Adipocyte (in vitro differentiated cells): ENCODE results near the gene GIPC1.
"Not testable (repeated sequence)": the region's sequence is repeated elsewhere in the genome, so short reads cannot be mapped to it uniquely, and the experiment has no call there.

Experiments
- DNase-seq: peaks from one replicate; pipeline ENCODE4 v3.0.0-alpha.2; 2015; ENCODE audit warnings: low read depth
- H3K27me3 ChIP-seq: replicated peaks from 2 replicates; pipeline ENCODE4 v1.7.0; 2013; ENCODE audit warnings: mild to moderate bottlenecking, low read length, moderate library complexity; ENCODE audit not compliant: control insufficient read depth, insufficient read depth
- H3K36me3 ChIP-seq: 2 replicates; pipeline ENCODE4 v1.7.0; 2013; ENCODE audit warnings: low read length, mild to moderate bottlenecking, moderate library complexity; ENCODE audit not compliant: control insufficient read depth, insufficient read depth, severe bottlenecking
- H3K4me1 ChIP-seq: 2 replicates; pipeline ENCODE4 v1.7.0; 2013; ENCODE audit warnings: mild to moderate bottlenecking, low read length, moderate library complexity; ENCODE audit not compliant: control insufficient read depth, insufficient read depth
- H3K4me3 ChIP-seq: 2 replicates; pipeline ENCODE4 v1.7.0; 2013; ENCODE audit warnings: mild to moderate bottlenecking, low read length, moderate library complexity
- H3K9ac ChIP-seq: 2 replicates; pipeline ENCODE4 v1.7.0; 2013; ENCODE audit warnings: mild to moderate bottlenecking, low read length, moderate library complexity
- H3K9me3 ChIP-seq: 2 replicates; pipeline ENCODE4 v1.7.0; 2013; ENCODE audit warnings: mild to moderate bottlenecking, low read length, moderate library complexity; ENCODE audit not compliant: control insufficient read depth

GIPC1 gene

DNA sequence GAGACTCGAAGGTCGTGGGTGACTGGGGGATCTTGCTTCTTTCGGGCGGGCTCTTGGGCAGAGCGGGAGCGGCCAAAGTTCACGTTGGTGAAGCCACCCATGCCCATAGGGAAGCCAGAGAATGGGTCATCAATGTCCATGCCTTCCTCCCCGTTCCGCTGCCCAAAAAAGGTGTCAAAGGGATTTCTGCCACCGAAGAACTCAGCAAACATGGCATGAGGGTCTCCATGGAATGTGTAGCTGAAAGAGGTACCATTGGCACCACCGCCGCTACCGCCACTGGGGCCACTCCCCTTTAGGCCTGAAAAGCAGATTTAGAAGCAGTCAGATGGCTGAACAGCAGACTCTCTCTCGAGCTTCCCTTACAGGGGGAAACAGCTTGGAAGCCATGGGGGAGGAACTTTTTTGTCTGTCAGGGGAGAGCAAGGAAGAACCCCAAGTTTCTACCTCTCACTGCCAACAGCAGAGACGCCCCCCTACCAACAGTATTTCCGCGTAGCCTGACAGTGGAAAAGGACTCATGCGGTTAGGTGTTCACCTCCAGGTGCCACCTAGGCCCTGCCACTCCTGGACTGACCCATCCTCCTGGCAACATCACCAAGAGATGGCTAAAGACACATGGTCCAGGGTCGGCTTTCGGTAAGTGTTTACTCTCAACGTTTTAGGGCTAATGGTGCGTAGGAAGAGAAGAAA, 21.0 kb upstream of the GIPC1 start:
- peak overlapping the region; percentile 99 for H3K9ac ChIP-seq
- H3K36me3 ChIP-seq, result peaks cover 30% of the 10 kb centered on the region
- no peaks in the 10 kb centered on the region for H3K9me3 ChIP-seq
- peaks cover 35% of the 10 kb centered on the region for H3K4me1 ChIP-seq
- no peak for DNase-seq
- peak overlapping the region; percentile 84 for H3K4me3 ChIP-seq
- no peaks in the 10 kb centered on the region for H3K27me3 ChIP-seq

DNA sequence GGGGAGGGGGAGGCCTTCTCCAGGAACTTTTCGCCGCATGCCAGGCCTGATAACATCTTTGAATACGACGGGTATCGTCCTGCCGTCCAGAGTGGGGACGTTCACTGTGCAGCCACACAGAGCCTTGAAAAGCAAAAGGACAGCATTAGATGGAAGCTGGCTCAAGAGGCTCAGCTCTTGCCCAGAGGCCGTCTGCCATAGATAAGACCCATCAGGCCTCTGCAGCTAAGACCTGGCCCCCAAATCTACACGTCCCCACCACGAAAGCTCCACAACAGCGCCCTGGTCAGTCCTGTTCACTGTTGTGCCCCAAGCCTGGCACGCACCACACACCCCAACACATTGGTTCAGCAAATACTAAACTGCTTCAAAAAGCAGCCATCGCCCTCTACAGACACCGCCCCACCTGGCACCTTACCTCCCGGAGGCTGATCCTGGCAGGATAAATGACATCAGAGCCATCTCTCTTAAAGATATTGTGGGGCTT, 20.2 kb upstream of the GIPC1 start:
- Histone ChIP-seq H3K9ac (peak overlapping the region; percentile 99), H3K36me3 (peaks cover 30% of the 10 kb centered on the region), H3K4me3 (peak overlapping the region; percentile 84), H3K27me3 (no peaks in the 10 kb centered on the region), H3K9me3 (no peaks in the 10 kb centered on the region), H3K4me1 (peaks cover 39% of the 10 kb centered on the region)
- DNase-seq, result no peak

- Histone ChIP-seq H3K9me3 (no peaks in the 10 kb centered on the region), H3K4me3 (peak overlapping the region; percentile 84), H3K27me3 (no peaks in the 10 kb centered on the region), H3K36me3 (peaks cover 30% of the 10 kb centered on the region), H3K4me1 (peaks cover 40% of the 10 kb centered on the region), H3K9ac (peak overlapping the region; percentile 99)
- no peak for DNase-seq
Observed at GRCh38 chr19:14515501-14516047, 19.6 kb upstream of the GIPC1 start.

- Histone ChIP-seq H3K27me3 (no peaks in the 10 kb centered on the region), H3K4me1 (peaks cover 39% of the 10 kb centered on the region), H3K9ac (peak overlapping the region; percentile 19), H3K4me3 (peak overlapping the region; percentile 84), H3K9me3 (no peaks in the 10 kb centered on the region), H3K36me3 (peaks cover 30% of the 10 kb centered on the region)
- DNase-seq, result no peak
Observed at GRCh38 chr19:14514215-14514863, 18.4 kb upstream of the GIPC1 start.

- H3K9me3 ChIP-seq, result no peaks in the 10 kb centered on the region
- H3K36me3 ChIP-seq, result peaks cover 30% of the 10 kb centered on the region
Observed at GRCh38 chr19:14512406-14512961, 16.6 kb upstream of the GIPC1 start.

GRCh38 chr19:14511229-14511593, 15.3 kb upstream of the GIPC1 start:
- H3K27me3 ChIP-seq, result no peaks in the 10 kb centered on the region
- H3K9me3 ChIP-seq, result no peaks in the 10 kb centered on the region
- DNase-seq, result no peak
- peaks cover 41% of the 10 kb centered on the region for H3K4me1 ChIP-seq
- H3K36me3 ChIP-seq, result peaks cover 26% of the 10 kb centered on the region
- H3K4me3 ChIP-seq, result no peak overlapping the region
- H3K9ac ChIP-seq, result peak overlapping the region; percentile 29

More at GRCh38 chr19:14512406-14512961, 16.6 kb upstream of the GIPC1 start:
- Histone ChIP-seq H3K27me3 (no peaks in the 10 kb centered on the region), H3K4me1 (peaks cover 43% of the 10 kb centered on the region), H3K9ac (no peak overlapping the region), H3K4me3 (no peak overlapping the region)
- DNase-seq, result no peak

DNA sequence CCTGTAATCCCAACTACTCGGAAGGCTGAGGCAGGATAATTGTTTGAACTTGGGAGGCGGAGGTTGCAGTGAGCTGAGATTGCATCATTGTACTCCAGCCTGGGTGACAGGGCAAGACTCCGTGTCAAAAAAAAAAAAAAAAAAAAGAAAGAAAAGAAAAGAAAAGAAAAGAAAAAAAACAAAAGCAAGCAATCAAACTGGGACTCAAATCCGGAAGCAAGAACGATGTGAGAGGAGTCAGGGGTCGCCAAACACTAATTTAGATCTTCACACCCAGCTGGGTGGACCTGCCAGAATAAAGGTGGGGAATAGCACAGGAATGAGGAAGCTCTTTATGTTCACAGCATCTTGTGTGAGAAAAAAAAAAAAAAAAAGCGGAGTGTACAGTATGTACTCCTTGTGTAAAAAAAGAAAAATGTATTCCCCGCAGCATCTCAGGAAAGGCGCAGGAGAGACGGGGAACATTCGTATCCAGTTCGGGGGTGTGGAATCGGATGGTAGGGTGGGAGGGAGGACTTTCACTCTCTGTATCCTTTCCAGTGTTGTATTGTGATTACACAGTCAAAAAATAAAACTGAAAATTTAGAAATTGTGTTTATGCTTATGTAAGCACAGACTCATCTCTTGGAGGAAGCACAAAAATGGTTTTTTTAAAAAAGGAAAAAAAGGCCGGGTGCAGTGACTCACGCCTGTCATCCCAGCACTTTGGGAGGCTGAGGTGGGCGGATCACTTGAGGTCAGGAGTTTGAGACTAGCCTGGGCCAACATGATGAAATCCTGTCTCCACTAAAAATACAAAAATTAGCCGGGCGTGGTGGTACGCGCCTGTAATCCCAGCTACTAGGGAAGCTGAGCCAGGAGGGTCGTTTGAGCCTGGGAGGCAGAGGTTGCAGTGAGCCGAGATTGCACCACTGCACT, 14.6 kb upstream of the GIPC1 start:
- DNase-seq, result peak; percentile 78
- H3K36me3 ChIP-seq, result peaks cover 20% of the 10 kb centered on the region
- no peaks in the 10 kb centered on the region for H3K9me3 ChIP-seq
- peak overlapping the region; percentile 80 for H3K4me3 ChIP-seq
- H3K4me1 ChIP-seq, result peaks cover 37% of the 10 kb centered on the region
- H3K9ac ChIP-seq, result peak overlapping the region; percentile 84
- H3K27me3 ChIP-seq, result no peaks in the 10 kb centered on the region

- H3K4me1 ChIP-seq, result peaks cover 26% of the 10 kb centered on the region
- no peak overlapping the region for H3K4me3 ChIP-seq
- H3K36me3 ChIP-seq, result no peaks in the 10 kb centered on the region
- peak; percentile 57 for DNase-seq
- H3K9ac ChIP-seq, result no peak overlapping the region
- H3K27me3 ChIP-seq, result no peaks in the 10 kb centered on the region
- H3K9me3 ChIP-seq, result no peaks in the 10 kb centered on the region
Observed at GRCh38 chr19:14507704-14508542, 12.0 kb upstream of the GIPC1 start.

DNA sequence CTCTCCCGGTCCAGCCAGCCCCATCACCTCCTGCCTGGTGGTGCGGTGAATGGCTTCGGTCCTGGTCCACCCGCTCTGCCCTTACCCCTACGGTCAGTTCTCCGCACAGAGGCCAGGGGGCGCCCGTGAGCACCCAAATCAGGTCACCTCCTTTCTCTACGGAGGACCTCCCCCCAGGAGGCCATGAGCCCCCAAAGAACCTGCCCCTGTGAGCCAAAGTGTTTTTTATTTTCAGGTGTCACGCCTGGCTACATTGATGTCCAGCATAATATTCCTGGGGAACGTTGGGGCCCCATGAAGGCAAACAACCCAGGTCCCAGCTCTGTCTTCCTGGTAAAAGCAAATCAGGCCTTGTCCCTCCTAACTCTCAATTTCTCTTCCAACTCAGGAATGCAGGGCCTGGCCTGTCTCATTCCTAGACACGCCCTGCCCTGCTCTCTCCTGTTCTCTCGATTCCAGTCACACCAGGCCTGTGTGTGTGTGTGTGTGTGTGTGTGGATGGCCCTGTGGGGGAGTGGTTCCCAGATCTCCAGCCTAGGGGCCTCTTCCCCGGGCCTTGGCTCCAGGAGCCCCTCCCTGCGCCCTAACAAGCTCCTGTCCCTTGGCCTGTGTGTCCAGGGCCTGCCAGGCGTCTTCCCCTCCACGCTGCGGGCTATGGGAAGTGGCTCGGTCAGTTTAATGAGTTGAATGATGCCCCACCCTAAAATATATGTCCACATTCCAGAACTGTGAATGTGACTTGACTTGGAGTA, 9.7 kb upstream of the GIPC1 start:
- Histone ChIP-seq H3K27me3 (no peaks in the 10 kb centered on the region), H3K4me3 (no peak overlapping the region), H3K4me1 (peaks cover 30% of the 10 kb centered on the region), H3K9ac (peak overlapping the region; percentile 43), H3K9me3 (no peaks in the 10 kb centered on the region), H3K36me3 (no peaks in the 10 kb centered on the region)
- DNase-seq, result peak; percentile 75

DNA sequence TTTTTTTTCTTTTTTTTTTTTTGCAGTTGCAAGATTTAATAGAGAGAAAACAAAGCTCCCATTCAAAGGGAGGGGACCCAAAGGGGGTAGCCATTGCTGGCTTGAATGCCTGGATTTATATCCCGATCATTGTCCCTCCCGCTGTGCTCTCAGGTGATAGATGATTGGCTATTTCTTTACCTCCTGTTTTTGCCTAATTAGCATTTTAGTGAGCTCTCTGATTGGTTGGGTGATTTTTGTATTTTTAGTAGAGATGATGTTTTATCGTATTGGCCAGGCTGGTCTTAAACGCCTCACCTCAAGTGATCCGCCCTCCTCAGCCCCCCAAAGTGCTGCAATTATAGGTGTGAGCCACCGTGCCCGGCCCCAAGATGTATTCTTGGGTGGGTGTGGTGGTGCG, 8.6 kb upstream of the GIPC1 start:
- H3K4me3 ChIP-seq, H3K36me3 ChIP-seq, DNase-seq, H3K9me3 ChIP-seq, H3K27me3 ChIP-seq, H3K9ac ChIP-seq: not testable (repeated sequence)
- H3K4me1 ChIP-seq, result peaks cover 20% of the 10 kb centered on the region
